ENCODE data around the gene CREB5.

DNA sequence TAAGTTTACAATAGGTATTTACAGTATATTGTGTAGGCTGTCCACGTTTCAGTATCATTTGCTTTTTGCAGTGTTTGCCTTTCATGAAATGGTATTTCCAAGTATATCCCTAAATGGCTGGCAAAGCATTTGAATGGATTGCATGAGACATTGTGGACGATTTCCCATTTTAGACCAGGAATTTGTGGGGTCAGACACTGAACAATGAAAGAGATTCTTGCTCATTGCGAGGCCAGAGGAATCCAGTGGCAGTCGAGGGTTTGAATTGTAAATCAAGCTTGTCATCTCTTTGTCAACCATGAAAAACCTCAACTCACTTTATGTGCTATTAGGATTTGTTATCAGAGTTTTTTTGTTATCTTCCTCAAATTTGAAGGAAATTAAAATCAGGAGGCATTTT, 70.8 kb downstream of the CREB5 start:
- TF ChIP-seq CTCF (IDR thresholded peaks at IDR 0.05) = no peak
- TF ChIP-seq POLR2A (IDR thresholded peaks at IDR 0.05) = no peak
